NOMO-1 treated with DMSO at 0.1 percent for 48 hours (cell line): ENCODE measurements around the gene CSKMT.

Experiments used
- DNase-seq: peaks from one replicate; lab custom pipeline; 2025; ENCODE audit not compliant: unreplicated experiment; lab: John Stamatoyannopoulos, UW

CSKMT gene

DNA sequence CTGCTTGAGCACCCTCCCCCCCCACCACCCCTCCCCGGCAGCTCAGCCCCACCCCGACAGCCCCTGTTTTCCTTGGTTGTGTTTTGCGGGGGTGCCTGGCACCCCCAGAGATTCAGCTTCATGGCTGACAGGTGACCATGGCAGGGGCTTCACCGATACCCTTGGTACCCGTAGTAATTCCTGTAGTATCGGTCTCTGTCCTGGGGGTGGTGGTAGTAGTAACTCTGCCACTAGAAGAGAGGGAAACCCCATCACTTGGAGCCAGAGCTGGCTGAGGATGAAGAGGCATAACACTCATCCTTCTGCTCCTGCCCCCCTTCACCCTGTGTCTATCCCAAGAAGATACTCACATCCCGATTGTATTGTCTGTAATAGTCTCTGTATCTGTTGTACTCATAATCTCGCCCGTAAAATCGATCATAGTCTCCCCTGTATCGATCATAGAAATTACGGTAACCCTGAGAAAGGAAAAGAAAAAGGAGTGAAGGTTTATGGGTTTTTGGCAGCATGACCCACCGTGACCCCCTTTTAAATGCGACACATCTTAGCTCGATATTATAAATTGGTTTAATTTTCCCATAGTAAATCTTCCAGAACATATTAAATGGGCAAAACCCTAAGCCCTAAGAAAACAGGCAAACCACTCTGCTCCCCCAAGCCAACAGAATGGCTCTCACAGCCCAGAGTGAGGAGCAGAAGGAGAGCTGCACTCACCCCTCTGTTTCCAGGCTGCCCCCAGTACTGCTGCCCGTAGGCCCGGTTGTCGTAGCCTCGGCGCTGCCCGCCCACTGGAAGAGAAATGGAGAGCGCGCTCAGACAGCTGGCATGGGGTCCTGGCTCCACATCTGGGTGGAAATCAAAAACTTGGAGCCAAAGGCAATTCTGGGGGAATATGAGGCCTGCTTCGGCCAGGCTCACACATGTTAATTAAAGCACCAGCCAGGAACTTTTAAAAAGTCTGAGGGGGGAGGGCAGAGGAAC, 50.3 kb downstream of the CSKMT start:
- DNase-seq, result no peak

DNA sequence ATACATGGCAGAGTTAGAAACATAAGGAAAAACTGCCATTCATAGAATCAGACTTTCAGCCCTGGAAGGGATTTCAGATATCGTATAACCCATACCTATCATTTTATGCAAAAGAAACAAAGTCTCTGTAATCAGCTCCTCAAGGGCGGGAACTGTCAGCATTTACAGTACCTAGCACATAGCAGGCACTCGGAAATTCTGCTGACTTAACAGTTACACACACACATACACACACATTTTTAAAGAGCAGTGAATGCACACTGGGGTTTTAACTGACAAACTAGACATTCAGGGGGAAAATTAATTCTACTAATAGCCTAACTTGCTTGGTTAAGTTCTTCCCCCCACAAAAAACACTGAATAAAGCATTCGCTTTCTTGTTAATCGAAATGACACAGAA, 51.1 kb downstream of the CSKMT start:
- DNase-seq, result no peak

DNA sequence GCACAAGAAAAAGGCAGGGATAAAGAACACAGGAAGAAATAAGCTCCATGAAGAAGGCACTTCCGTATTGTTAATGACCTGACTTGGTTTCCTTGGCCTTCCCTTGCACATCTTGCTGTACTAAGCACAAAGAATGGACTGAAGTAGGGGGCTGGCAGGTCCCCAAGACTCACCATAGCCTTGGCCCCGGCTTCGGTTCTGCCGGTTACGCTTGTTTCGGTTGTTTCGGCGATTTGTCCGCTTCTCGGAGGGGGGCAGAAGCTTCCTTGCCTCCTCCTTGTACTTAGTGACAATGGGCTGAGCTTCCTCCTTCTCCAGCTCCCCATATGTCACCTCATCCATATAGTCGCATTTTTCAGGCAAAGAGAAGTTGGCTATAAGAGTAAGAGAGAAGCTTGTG, 51.7 kb downstream of the CSKMT start:
- DNase-seq, result no peak
